Calu3 (cell line): Measurements from ENCODE around the gene GCNT2. TPM values are rescaled to one million over a fixed set of nuclear protein-coding genes. Genes with fewer than 3 reads are reported as not detected.

Experiments used
- BruUV-seq: library from RNA; stranded (reverse); fragments of 400-500 nt; replicated peaks from 2 replicates; lab custom pipeline; 2021; lab: Mats Ljungman, UMichigan
- CTCF ChIA-PET: fragments of 300-600 bp; sonication (Branson Sonifier 250); formaldehyde crosslinking; loops from one replicate; lab custom pipeline; 2022; ENCODE audit warnings: antibody characterized with exemption; lab: Charles Lee
- DNase-seq: peaks from one replicate; pipeline ENCODE4 v3.0.0; 2022
- H3K27ac Mint-ChIP-seq: one replicate; pipeline ENCODE4 v1.8.0; 2022; ENCODE audit warnings: mixed read lengths; ENCODE audit not compliant: unreplicated experiment
- H3K27me3 Mint-ChIP-seq: one replicate; pipeline ENCODE4 v1.8.0; 2022; ENCODE audit warnings: mixed read lengths; ENCODE audit not compliant: unreplicated experiment
- H3K36me3 Mint-ChIP-seq: one replicate; pipeline ENCODE4 v1.8.0; 2022; ENCODE audit warnings: mild to moderate bottlenecking, moderate library complexity, mixed read lengths; ENCODE audit not compliant: insufficient read depth, unreplicated experiment
- H3K4me1 Mint-ChIP-seq: one replicate; pipeline ENCODE4 v1.8.0; 2022; ENCODE audit warnings: mild to moderate bottlenecking, low read depth, mixed read lengths; ENCODE audit not compliant: unreplicated experiment
- H3K4me3 Mint-ChIP-seq: one replicate; pipeline ENCODE4 v1.8.0; 2022; ENCODE audit warnings: mild to moderate bottlenecking, low read depth, moderate library complexity, mixed read lengths; ENCODE audit not compliant: unreplicated experiment
- H3K9me3 Mint-ChIP-seq: one replicate; pipeline ENCODE4 v1.8.0; 2022; ENCODE audit warnings: low read depth, mixed read lengths; ENCODE audit not compliant: unreplicated experiment
- intact Hi-C: fragments of 100-400 bp; cut with micrococcal nuclease; formaldehyde crosslinking; loops from one replicate; pipeline ENCODE4 v1.10.0; 2022; ENCODE audit not compliant: unreplicated experiment
- total RNA-seq: library from RNA; stranded (reverse); gene quantifications from 2 replicates; pipeline ENCODE4 v1.2.3, GENCODE V29; 2022
- TF ChIP-seq, protein P1 (sequence below): fragments of 200-600 bp; IDR thresholded peaks from one replicate; pipeline ENCODE4 v1.8.0; 2022; ENCODE audit warnings: antibody characterized with exemption; ENCODE audit not compliant: unreplicated experiment

GCNT2 gene
- total RNA-seq, 1 experiment from 2014 or later = 18.0 TPM

DNA sequence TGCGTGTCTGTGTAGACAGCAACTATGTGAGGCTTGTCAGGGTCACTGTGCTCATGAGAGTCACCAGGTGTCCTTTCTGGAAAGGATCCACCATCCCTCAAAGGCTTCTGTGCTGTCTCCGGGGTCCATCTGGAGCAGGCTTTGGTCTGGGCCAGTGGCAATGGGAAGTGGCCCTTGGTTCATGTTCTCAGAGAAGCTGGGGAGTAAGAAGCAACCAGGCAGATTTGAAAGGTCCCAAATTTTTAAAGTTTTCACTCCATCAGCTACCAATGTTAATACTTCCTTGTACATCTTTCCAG, 68.2 kb downstream of the GCNT2 start:
- Mint-ChIP-seq H3K4me3 (no peak overlapping the region), H3K9me3 (no peaks in the 10 kb centered on the region), H3K4me1 (no peaks in the 10 kb centered on the region), H3K36me3 (no peaks in the 10 kb centered on the region), H3K27me3 (no peaks in the 10 kb centered on the region), H3K27ac (no peak overlapping the region)
- BruUV-seq = no TSS peak
- intact Hi-C loops = no loop called here
- no peak for DNase-seq
- TF ChIP-seq, protein P1, sequence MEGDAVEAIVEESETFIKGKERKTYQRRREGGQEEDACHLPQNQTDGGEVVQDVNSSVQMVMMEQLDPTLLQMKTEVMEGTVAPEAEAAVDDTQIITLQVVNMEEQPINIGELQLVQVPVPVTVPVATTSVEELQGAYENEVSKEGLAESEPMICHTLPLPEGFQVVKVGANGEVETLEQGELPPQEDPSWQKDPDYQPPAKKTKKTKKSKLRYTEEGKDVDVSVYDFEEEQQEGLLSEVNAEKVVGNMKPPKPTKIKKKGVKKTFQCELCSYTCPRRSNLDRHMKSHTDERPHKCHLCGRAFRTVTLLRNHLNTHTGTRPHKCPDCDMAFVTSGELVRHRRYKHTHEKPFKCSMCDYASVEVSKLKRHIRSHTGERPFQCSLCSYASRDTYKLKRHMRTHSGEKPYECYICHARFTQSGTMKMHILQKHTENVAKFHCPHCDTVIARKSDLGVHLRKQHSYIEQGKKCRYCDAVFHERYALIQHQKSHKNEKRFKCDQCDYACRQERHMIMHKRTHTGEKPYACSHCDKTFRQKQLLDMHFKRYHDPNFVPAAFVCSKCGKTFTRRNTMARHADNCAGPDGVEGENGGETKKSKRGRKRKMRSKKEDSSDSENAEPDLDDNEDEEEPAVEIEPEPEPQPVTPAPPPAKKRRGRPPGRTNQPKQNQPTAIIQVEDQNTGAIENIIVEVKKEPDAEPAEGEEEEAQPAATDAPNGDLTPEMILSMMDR = no peak
- CTCF ChIA-PET = no interaction called here

DNA sequence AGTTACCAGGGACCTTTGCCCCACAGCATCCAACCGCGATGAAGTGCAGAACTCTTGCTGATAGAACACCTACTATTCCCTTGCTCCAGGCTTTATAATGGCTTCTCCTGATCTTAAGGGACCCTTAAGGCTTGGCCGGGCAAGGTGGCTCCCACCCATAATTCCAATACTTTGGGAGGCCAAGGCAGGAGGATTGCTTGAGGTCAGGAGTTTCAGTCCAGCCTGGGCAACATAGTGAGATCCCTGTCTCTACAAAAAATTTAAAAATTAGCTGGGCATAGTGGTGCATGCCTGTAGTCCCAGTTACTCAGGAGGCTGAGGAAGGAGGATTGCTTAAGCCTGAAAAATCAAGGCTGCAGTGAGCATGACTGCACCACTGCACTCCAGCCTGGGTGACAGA, 68.8 kb downstream of the GCNT2 start:
- Mint-ChIP-seq H3K36me3 (no peaks in the 10 kb centered on the region), H3K4me1 (no peaks in the 10 kb centered on the region), H3K27me3 (no peaks in the 10 kb centered on the region), H3K27ac (no peak overlapping the region), H3K9me3 (no peaks in the 10 kb centered on the region), H3K4me3 (no peak overlapping the region)
- TF ChIP-seq, protein P1 = no peak
- CTCF ChIA-PET = no interaction called here
- intact Hi-C loops = no loop called here
- DNase-seq = no peak
- no TSS peak for BruUV-seq

DNA sequence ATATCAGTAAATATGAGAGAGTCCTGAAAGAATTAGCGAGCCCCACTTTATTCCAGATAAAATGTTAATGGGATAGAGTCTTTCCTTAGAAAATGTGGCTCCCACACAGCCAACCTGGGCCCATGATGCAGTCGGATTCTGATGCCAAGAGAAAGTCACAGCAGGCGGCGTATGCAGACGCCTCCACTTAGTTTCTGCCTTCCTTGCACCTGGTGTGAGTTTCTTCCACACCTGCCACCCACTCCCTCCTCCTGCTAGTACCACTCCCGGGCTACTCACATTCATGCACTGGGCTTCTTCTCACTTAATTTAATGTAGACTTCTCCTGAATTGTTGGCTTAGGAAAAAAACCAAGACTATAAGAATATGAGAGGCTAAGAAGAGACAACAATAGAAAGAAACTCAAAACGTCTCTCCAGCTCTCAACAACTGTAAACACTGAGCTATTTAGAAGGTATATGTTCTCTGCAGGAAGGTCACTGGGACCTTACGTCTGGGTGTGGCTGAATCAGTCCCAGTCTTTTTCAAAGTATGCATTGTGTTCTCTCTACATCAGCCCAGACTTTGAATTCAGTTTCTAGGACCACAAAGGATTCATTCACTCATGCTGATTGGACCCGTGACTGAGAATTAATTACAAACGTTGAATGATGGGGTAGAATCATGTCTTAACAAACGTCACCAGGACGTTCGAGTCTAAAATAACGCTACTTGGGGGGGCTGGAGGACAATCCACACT, 70.4 kb downstream of the GCNT2 start:
- Mint-ChIP-seq H3K27me3 (no peaks in the 10 kb centered on the region), H3K27ac (no peak overlapping the region), H3K9me3 (no peaks in the 10 kb centered on the region), H3K36me3 (no peaks in the 10 kb centered on the region), H3K4me1 (no peaks in the 10 kb centered on the region), H3K4me3 (no peak overlapping the region)
- BruUV-seq = no TSS peak
- TF ChIP-seq, protein P1 = no peak
- DNase-seq = no peak
- CTCF ChIA-PET = no interaction called here
- intact Hi-C loops = no loop called here

DNA sequence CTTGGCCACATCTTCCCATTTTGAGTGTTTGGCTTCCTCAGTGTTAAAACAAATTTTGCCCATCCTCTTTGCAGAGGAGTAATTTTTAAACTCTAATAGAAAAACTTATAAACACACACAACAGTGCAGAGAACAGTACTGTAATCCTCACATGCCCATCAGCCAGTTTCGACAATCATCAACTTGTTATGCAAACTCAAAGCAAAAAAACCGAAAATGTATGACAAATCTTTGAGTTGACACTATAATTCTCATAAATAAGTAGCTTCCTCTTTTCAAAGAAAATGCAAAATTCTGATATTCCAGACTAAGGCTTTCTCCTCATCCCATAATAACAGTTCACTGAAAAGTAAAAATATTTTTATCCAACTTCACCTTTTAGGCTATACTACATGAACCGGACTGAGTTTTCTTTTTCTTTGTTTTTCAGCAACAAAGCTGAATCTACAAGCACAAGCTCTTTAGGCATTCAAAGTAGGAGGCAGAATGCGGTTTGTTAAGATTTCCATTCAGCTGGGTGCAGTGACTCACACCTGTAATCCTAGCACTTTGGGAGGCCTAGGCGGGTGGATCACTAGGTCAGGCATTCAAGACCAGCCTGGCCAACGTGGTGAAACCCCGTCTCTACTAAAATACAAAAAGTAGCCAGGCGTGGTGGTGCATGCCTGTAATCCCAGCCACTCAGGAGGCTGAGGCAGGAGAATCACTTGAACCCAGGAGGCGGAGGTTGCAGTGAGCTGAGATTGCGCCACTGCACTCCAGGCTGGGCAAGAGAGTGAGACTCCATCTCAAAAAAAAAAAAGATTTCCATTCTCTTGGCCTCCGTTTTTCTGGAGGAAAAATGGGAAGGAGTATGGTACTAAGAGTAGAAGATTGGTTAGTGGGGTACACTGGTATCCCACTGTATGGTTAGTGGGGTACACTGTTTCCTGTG, 74.8 kb downstream of the GCNT2 start:
- Mint-ChIP-seq H3K27ac (no peak overlapping the region), H3K4me1 (no peaks in the 10 kb centered on the region), H3K9me3 (no peaks in the 10 kb centered on the region), H3K4me3 (no peak overlapping the region), H3K36me3 (no peaks in the 10 kb centered on the region), H3K27me3 (no peaks in the 10 kb centered on the region)
- TF ChIP-seq, protein P1 = no peak
- no TSS peak for BruUV-seq
- intact Hi-C loops = no loop called here
- DNase-seq = no peak
- CTCF ChIA-PET = no interaction called here
